ENCODE data around the gene BRCA2.

BRCA2 gene, protein sequence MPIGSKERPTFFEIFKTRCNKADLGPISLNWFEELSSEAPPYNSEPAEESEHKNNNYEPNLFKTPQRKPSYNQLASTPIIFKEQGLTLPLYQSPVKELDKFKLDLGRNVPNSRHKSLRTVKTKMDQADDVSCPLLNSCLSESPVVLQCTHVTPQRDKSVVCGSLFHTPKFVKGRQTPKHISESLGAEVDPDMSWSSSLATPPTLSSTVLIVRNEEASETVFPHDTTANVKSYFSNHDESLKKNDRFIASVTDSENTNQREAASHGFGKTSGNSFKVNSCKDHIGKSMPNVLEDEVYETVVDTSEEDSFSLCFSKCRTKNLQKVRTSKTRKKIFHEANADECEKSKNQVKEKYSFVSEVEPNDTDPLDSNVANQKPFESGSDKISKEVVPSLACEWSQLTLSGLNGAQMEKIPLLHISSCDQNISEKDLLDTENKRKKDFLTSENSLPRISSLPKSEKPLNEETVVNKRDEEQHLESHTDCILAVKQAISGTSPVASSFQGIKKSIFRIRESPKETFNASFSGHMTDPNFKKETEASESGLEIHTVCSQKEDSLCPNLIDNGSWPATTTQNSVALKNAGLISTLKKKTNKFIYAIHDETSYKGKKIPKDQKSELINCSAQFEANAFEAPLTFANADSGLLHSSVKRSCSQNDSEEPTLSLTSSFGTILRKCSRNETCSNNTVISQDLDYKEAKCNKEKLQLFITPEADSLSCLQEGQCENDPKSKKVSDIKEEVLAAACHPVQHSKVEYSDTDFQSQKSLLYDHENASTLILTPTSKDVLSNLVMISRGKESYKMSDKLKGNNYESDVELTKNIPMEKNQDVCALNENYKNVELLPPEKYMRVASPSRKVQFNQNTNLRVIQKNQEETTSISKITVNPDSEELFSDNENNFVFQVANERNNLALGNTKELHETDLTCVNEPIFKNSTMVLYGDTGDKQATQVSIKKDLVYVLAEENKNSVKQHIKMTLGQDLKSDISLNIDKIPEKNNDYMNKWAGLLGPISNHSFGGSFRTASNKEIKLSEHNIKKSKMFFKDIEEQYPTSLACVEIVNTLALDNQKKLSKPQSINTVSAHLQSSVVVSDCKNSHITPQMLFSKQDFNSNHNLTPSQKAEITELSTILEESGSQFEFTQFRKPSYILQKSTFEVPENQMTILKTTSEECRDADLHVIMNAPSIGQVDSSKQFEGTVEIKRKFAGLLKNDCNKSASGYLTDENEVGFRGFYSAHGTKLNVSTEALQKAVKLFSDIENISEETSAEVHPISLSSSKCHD (N-terminal part only)

DNA sequence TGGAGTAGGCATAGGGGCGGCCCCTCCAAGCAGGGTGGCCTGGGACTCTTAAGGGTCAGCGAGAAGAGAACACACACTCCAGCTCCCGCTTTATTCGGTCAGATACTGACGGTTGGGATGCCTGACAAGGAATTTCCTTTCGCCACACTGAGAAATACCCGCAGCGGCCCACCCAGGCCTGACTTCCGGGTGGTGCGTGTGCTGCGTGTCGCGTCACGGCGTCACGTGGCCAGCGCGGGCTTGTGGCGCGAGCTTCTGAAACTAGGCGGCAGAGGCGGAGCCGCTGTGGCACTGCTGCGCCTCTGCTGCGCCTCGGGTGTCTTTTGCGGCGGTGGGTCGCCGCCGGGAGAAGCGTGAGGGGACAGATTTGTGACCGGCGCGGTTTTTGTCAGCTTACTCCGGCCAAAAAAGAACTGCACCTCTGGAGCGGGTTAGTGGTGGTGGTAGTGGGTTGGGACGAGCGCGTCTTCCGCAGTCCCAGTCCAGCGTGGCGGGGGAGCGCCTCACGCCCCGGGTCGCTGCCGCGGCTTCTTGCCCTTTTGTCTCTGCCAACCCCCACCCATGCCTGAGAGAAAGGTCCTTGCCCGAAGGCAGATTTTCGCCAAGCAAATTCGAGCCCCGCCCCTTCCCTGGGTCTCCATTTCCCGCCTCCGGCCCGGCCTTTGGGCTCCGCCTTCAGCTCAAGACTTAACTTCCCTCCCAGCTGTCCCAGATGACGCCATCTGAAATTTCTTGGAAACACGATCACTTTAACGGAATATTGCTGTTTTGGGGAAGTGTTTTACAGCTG lies at the start of gene BRCA2, which contains the start of gene ZAR1L:
TSS of gene BRCA2 (plus strand) at position 271 of the 790 bp plus-strand sequence. CDS start 953 bp downstream, outside the sequence.
TSS of gene ZAR1L (minus strand) at position 126 of the 790 bp plus-strand sequence. CDS start 3,438 bp downstream, outside the sequence.
- peak; percentile 85 for DNase-seq (ENCODE audit: low spot score)

- DNase-seq (ENCODE audit: low spot score) = no peak
Observed at GRCh38 chr13:32265726-32266125, 49.6 kb upstream of the BRCA2 start.

GRCh38 chr13:32266130-32266529 lies 49.2 kb upstream of the BRCA2 start:
- DNase-seq (ENCODE audit: low spot score) = no peak

DNA sequence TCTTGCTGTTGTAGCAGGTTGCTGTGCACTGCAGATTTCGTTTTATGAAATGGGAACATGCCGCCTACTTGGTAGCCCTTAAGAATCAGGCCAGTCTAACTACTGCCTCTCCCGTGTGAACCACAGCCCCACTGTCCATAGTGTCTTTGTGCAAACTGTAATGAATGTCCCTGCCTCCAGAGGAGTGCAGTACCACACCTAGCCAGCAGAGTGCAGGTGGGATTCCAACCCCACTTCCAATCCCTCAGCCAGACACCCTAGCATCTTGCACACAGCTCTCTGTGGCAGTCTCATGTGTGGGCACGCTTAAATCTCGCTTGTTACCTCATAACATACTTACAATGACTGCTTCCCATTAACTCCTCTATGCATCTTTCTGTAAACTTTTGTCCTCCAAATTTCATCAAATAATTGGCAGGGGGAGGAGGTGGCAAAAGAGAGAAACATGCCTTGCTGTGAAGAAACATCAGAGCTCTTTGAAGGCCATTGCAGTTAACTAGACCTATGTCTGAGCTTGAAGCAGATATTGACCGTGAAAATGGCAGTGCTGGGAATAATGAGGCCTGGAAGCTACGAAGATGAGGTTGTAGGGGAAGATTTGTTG lies 47.4 kb upstream of the BRCA2 start:
- DNase-seq (ENCODE audit: low spot score) = no peak

DNA sequence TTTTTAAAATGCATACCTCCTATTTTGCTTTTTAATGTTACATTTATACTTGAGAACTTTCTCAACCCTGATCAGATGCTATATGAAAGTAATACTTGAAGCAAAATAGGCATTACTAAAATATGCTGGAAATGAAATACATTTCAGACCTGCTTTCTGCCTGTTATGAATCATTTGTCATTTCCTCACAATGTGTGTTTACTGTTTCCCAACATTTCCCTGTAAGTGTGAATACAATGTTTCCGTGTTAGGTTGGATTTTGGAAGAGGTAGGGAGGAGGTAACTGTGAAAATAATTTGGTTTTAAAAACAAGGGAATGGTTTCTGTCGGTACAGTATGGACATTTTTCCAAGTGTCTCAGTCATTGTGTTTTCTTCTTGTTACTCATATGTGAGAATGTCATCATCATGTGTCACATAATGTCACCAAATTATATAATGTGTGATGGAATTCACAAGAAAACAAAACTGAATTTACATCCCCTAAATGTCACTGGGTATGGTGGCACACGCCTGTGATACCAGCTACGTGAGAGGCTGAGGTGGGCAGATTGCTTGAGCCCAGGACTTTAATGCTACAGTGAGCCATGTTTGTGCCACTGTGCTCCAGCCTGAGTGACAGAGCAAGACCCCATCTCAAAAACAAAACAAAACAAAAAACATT lies 43.2 kb upstream of the BRCA2 start:
- DNase-seq (ENCODE audit: low spot score) = no peak

DNA sequence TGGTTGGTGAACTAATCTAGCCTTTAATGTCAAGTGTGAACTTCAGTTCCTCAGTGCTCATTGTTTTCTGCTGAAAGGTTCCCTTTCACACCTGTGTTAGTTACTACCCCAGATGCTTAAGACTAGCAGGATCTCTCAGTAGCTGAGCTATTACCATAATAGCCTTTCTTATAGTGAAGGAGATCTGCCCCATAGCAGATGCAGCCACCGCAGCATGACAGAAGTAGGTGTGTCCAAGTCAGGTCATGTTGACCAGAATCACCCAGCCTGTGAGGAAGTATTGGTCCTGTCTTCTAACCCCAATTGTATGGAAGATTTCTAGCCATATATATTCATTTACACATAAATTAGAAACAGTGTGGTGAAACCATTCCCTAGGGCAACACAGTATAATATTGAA lies 37.5 kb upstream of the BRCA2 start:
- no peak for DNase-seq (ENCODE audit: low spot score)

DNA sequence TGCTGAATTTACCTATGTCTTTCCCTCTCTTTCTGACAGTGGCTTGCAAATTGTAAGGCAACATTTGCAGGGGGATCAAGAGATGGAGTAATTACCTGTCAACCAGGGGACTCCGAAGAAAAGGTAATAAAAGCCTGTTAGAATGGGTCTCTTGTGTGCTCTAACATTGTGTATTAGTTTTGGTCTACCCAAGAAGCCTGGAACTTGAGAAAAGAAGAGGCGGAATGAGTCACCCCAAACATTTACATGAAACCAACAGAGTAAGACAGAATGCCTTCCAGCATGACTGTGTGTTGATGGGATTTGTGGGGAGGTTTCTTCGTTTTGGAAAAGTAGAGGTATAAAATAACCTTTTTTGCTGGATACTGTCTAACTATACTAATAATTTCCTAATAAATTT lies 36.9 kb upstream of the BRCA2 start:
- DNase-seq (ENCODE audit: low spot score) = peak; percentile 34

DNA sequence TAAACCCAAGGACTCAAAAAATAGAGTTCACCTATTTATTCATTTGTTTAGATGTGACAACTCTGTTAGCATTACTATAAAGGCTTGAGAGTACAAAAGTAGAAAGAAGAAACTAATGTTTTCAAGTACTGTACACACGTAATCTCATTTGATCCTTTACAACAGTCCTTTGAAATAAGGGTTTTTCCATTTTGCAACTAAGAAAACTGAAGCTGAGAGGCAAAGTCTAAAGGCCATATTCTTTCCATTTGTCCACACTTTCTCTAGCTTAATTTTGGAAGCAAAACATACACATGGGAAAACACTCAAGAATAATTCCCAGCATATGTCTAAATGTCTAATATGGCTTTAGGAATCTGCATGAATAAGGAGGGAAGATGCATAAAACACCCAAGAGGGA lies 34.2 kb upstream of the BRCA2 start:
- DNase-seq (ENCODE audit: low spot score) = no peak

DNA sequence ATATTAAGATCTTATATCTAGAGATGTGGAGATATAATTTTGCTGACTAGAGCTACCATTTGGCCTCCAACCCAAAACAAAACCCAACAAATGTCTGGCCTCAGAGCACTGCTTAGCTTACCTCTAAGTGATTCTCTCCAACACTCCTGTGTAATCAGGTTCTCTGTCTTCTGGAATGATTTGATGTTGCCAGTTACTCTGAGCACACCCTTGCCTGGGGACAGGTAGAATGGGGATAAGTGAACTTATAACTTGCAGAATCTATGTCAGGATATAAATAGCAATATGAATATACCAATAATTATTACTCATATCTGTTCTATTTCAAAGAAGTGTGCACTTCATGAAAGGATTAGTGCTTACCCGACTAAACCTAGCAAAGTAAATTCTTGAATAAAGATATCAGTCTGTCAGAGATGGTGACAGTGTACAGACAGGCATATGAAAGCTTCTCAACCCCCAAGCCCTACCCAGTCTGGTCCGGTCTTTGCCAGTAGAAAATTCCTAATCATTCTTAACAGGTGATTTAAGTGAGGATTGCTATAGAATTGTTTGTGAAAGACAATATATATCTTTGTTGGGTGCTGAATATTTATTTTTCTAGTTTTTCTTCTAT lies 33.1 kb upstream of the BRCA2 start:
- no peak for DNase-seq (ENCODE audit: low spot score)

GRCh38 chr13:32284927-32285632 lies 30.2 kb upstream of the BRCA2 start:
- DNase-seq (ENCODE audit: low spot score) = peak; percentile 49

- no peak for DNase-seq (ENCODE audit: low spot score)
Observed at GRCh38 chr13:32285633-32285965, 29.7 kb upstream of the BRCA2 start.

DNA sequence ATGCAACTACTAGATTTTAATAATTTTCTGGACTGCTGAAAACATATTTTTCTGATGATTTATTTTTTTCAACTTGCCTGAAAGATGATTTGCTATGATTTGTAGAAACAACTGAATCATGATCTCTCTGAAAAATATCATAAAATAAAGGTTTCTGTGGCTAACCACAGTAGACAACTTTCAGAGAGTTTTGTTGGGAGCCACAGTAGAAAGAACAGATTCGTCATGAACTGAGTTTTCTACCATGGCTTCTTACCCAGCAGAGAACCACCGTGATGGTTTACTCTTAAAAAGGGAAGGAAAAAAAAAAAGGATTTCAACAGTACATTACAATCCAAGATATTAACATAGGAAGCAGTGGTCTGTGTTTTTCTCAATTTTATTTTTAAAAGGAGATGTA lies 18.1 kb upstream of the BRCA2 start:
- no peak for DNase-seq (ENCODE audit: low spot score)

- no peak for DNase-seq (ENCODE audit: low spot score)
Observed at GRCh38 chr13:32298695-32299094, 16.6 kb upstream of the BRCA2 start.

GRCh38 chr13:32299893-32300292 lies 15.4 kb upstream of the BRCA2 start:
- no peak for DNase-seq (ENCODE audit: low spot score)

DNA sequence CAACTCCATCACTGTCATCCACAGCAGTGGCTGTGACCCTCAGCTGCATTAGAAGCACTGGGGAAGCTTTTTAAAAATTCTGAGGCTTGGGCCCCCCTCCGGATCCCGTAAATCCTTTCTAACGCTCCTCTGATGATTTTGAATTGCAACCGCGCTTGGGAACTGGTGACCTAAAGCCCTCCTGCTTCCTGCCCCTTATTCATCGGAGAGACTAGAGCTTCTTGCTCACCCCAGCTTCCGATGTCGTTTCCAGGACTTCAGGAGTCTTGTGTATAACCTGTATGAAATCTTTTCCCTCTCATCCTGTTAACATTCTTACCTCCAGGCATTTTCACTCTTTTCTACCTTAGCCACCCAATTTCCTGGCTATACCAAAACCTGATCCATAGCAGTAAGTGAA lies 14.9 kb upstream of the BRCA2 start:
- no peak for DNase-seq (ENCODE audit: low spot score)

DNA sequence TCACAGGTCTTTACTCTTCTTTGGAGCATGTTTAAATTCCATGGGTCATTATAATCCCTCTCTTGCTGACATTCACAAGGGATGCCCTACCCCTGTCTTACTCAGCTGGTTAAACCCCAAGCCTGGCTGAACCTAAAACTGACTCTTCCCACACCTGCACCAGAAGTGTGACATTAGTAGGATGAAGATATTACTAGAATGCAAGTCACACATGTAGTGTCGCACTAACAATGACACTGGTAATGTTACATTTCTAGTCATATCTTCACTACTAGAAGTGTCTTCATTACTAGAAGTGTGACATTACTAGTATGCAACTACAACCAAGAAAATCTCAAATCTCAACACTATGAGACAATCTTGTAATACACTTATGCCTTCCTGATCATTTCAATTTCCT lies 14.4 kb upstream of the BRCA2 start:
- no peak for DNase-seq (ENCODE audit: low spot score)

- no peak for DNase-seq (ENCODE audit: low spot score)
Observed at GRCh38 chr13:32302461-32302860, 12.8 kb upstream of the BRCA2 start.

GRCh38 chr13:32305646-32306045 lies 9.7 kb upstream of the BRCA2 start:
- DNase-seq (ENCODE audit: low spot score) = no peak

Measured in AG08395 (cell line).